Peyer's patch (tissue), 4 donors: ENCODE results near the gene SYNRG. TPM values are rescaled to one million over a fixed set of nuclear protein-coding genes. Genes with fewer than 3 reads are reported as not detected.

ENCODE experiments used
- DNase-seq, 3 donors: peaks; one replicate each; pipeline ENCODE4 v3.0.0-alpha.2; 2017 to 2019
- H3K27ac ChIP-seq, 4 donors: fragments of 200-600 bp; sonication (generic); one replicate each; pipeline ENCODE4 v1.5.1; 2016 to 2019
- H3K27me3 ChIP-seq, 2 donors: fragments of 200-600 bp; sonication (generic); one replicate each; pipeline ENCODE4 v1.5.1; 2019
- H3K36me3 ChIP-seq, 3 donors: fragments of 200-600 bp; sonication (generic); one replicate each; pipeline ENCODE4 v1.5.1; 2016 to 2019
- H3K4me1 ChIP-seq, 4 donors: fragments of 200-600 bp; sonication (generic); one replicate each; pipeline ENCODE4 v1.5.1; 2016 to 2019
- H3K4me3 ChIP-seq, 4 donors: fragments of 200-600 bp; sonication (generic); 1 replicate in 3 of 4; 2 replicates in 1 of 4; pipeline ENCODE4 v1.5.1; 2016 to 2019; ENCODE audit warnings: mild to moderate bottlenecking in 1 of 4
- H3K9me3 ChIP-seq, 4 donors: fragments of 200-600 bp; sonication (generic); one replicate each; pipeline ENCODE4 v1.5.1; 2016 to 2019; ENCODE audit warnings: mild to moderate bottlenecking in 1 of 4
- CTCF ChIP-seq, 6 experiments: fragments of 450-650 bp in 4 of 6; fragments of 200-600 bp in 2 of 6; sonication (generic) in 1 of 6; IDR thresholded peaks; one replicate each; pipeline ENCODE4 v1.5.1; 2017 to 2019; ENCODE audit warnings: antibody characterized with exemption in 6 of 6, mild to moderate bottlenecking in 3 of 6, moderate library complexity in 1 of 6
- POLR2A ChIP-seq, 2 donors: fragments of 450-650 bp; IDR thresholded peaks; one replicate each; pipeline ENCODE4 v1.5.1; 2017; ENCODE audit warnings: antibody characterized with exemption in 2 of 2, mild to moderate bottlenecking in 2 of 2, moderate library complexity in 2 of 2
- total RNA-seq, 4 donors: library from RNA; depleted of rRNA; stranded (reverse); fragments of >200 nt; gene quantifications; one replicate each; pipeline ENCODE4 v1.1.0, GENCODE V29; 2016

Gene SYNRG
- total RNA-seq, 4 donors from 2014 or later: 42.5 to 102 (median 49.5) TPM

- Histone ChIP-seq H3K4me3 (no peak overlapping the region), H3K4me1 (no peaks in the 10 kb centered on the region), H3K36me3 (no peaks in the 10 kb centered on the region), H3K9me3 (no peaks in the 10 kb centered on the region), H3K27ac (no peak overlapping the region), H3K27me3 (no peaks in the 10 kb centered on the region)
- DNase-seq: no peak
- TF ChIP-seq POLR2A (IDR thresholded peaks at IDR 0.05): no peak
- TF ChIP-seq CTCF (IDR thresholded peaks at IDR 0.05): peak in 4 of 6 experiments; percentile 7 to 48 (median 27)
Measured at GRCh38 chr17:37506678-37507077, 102.5 kb downstream of the SYNRG start.

GRCh38 chr17:37505333-37505732 is 103.9 kb downstream of the SYNRG start:
- Histone ChIP-seq H3K27ac (no peak overlapping the region), H3K4me1 (no peaks in the 10 kb centered on the region), H3K4me3 (no peak overlapping the region), H3K27me3 (no peaks in the 10 kb centered on the region), H3K9me3 (no peaks in the 10 kb centered on the region), H3K36me3 (no peaks in the 10 kb centered on the region)
- DNase-seq: no peak
- no peak for TF ChIP-seq CTCF (IDR thresholded peaks at IDR 0.05)
- no peak for TF ChIP-seq POLR2A (IDR thresholded peaks at IDR 0.05)

- no peak overlapping the region for H3K4me3 ChIP-seq
- DNase-seq: no peak
- no peak for TF ChIP-seq CTCF (IDR thresholded peaks at IDR 0.05)
- TF ChIP-seq POLR2A (IDR thresholded peaks at IDR 0.05): no peak
- H3K9me3 ChIP-seq: no peaks in the 10 kb centered on the region
- no peak overlapping the region for H3K27ac ChIP-seq
- no peaks in the 10 kb centered on the region for H3K4me1 ChIP-seq
- no peaks in the 10 kb centered on the region for H3K27me3 ChIP-seq
- H3K36me3 ChIP-seq: no peaks in the 10 kb centered on the region
Measured at GRCh38 chr17:37503148-37503547, 106.1 kb downstream of the SYNRG start.

- H3K27me3 ChIP-seq: no peaks in the 10 kb centered on the region
- no peaks in the 10 kb centered on the region for H3K4me1 ChIP-seq
- no peak overlapping the region for H3K4me3 ChIP-seq
- no peak overlapping the region for H3K27ac ChIP-seq
- no peaks in the 10 kb centered on the region for H3K36me3 ChIP-seq
- DNase-seq: no peak
- TF ChIP-seq POLR2A (IDR thresholded peaks at IDR 0.05) (no peak), CTCF (IDR thresholded peaks at IDR 0.05) (no peak)
- H3K9me3 ChIP-seq: no peaks in the 10 kb centered on the region
Measured at GRCh38 chr17:37502009-37502936, 106.9 kb downstream of the SYNRG start.

GRCh38 chr17:37500378-37500777 is 108.8 kb downstream of the SYNRG start:
- Histone ChIP-seq H3K9me3 (no peaks in the 10 kb centered on the region), H3K27ac (no peak overlapping the region), H3K27me3 (no peaks in the 10 kb centered on the region), H3K4me1 (no peaks in the 10 kb centered on the region), H3K4me3 (no peak overlapping the region), H3K36me3 (no peaks in the 10 kb centered on the region)
- TF ChIP-seq CTCF (IDR thresholded peaks at IDR 0.05): no peak
- no peak for TF ChIP-seq POLR2A (IDR thresholded peaks at IDR 0.05)
- DNase-seq: no peak
